DND-41 (cell line): Measurements from ENCODE around the gene YTHDF2.

Experiments used
- CTCF ChIP-seq: IDR thresholded peaks from 2 replicates; pipeline ENCODE4 v1.5.1; 2012; ENCODE audit warnings: borderline replicate concordance, low read length, moderate library complexity, mild to moderate bottlenecking; ENCODE audit not compliant: poor library complexity, severe bottlenecking; ENCODE audit errors: extremely low read depth
- EZH2 ChIP-seq: IDR thresholded peaks from 3 replicates; pipeline ENCODE4 v1.6.1; 2012; ENCODE audit warnings: borderline replicate concordance, low read depth, mild to moderate bottlenecking, moderate library complexity, low read length, inconsistent platforms; ENCODE audit not compliant: severe bottlenecking

- TF ChIP-seq EZH2 (no peak), CTCF (no peak)
Observed at GRCh38 chr1:28720376-28720775, 16.4 kb upstream of the YTHDF2 start.
